GM18907 (cell line): ENCODE measurements around the gene BLOC1S5.
"Not testable (repeated sequence)": the region's sequence is repeated elsewhere in the genome, so short reads cannot be mapped to it uniquely, and the experiment has no call there.

Experiments used
- ATAC-seq: cut with Tn5 transposase; IDR thresholded peaks from one replicate; pipeline ENCODE4 v1.9.1; 2021; ENCODE audit warnings: mild to moderate bottlenecking, moderate library complexity; ENCODE audit not compliant: unreplicated experiment

The BLOC1S5 gene

DNA sequence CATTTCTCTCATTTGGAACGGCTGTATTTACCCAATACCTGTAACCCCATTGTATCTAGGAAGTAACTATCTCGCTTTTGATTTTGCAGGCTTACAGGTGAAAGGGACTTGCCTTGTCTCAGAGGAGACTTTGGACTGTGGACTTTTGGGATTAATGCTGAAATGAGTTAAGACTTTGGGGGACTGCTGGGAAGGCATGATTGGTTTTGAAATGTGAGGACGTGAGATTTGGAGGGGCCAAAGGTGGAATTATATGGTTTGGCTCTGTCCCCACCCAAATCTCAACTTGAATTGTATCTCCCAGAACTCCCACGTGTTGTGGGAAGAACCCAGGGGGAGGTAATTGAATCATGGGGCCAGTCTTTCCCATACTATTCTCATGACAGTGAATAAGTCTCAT is 18.4 kb downstream of the BLOC1S5 start:
- ATAC-seq = not testable (repeated sequence)

- ATAC-seq = no peak
Observed at GRCh38 chr6:8043221-8043620, 21.0 kb downstream of the BLOC1S5 start.

GRCh38 chr6:8041913-8042583 is 22.1 kb downstream of the BLOC1S5 start:
- no peak for ATAC-seq

DNA sequence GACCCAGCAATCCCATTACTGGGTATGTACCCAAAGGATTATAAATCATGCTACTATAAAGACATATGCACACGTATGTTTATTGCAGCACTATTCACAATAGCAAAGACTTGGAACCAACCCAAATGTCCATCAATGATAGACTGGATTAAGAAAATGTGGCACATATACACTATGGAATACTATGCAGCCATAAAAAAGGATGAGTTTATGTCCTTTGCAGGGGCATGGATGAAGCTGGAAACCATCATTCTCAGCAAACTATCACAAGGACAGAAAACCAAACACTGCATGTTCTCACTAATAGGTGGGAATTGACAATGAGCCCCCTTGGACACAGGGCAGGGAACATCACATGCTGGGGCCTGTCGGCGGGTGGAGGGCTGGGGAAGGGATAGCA is 30.1 kb downstream of the BLOC1S5 start:
- not testable (repeated sequence) for ATAC-seq

DNA sequence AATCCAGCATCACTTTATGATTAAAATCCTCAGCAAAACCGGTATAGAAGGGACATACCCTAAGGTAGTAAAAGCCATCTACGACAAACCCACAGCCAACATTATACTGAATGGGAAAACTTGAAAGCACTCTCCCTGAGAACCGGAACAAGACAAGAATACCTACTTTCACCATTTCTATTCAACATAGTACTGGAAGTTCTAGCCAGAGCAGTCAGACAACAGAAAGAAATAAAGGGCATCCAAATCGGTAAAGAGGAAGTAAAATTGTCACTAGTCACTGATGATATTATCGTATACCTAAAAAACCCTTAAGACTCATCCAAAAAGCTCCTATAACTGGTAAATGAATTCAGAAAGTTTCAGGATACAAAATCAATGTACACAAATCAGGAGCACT is 33.3 kb downstream of the BLOC1S5 start:
- no peak for ATAC-seq

GRCh38 chr6:8029243-8029870 is 34.8 kb downstream of the BLOC1S5 start:
- no peak for ATAC-seq

GRCh38 chr6:8027965-8028651 is 36.1 kb downstream of the BLOC1S5 start:
- no peak for ATAC-seq

DNA sequence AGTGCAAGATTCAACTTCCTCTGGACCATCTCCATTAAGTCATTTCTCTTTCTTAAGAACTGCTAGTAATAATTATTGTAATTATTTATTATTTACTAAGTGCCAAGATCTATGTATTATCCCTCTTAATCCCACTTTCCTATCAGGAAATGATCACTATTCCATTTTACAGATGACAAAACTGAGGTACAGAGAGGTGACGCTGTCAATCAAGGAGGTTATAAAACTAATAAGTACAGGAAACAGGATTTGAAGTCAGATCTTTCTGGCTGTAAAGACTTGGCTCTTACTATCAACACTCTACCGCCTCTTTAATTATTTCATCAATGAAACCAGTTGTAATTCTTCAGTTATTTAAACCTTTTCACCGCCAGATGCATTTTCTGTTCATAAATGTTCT is 37.4 kb downstream of the BLOC1S5 start:
- no peak for ATAC-seq

DNA sequence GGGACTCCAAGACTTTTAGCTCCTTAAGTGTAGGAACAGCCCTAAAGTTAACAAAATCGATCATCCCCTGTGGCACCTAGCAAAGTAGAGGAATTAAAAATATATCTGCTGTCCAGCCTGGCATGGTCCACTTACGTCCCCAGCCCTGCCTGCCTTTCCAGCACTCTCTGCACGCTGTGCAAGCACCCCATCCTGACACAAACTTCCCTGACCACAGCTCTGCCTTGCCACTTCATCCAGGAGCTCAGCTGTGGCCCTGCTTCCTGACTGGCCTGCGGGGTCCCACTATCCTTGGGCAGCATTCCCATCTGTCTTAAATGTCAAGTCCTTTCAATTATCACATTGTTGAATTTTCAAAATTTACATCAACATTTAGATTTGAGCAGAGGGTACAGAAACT is 39.0 kb downstream of the BLOC1S5 start:
- no peak for ATAC-seq

- no peak for ATAC-seq
Observed at GRCh38 chr6:8023638-8024037, 40.6 kb downstream of the BLOC1S5 start.

- no peak for ATAC-seq
Observed at GRCh38 chr6:8020083-8020482, 44.1 kb downstream of the BLOC1S5 start.

- no peak for ATAC-seq
Observed at GRCh38 chr6:8017705-8018104, 46.5 kb downstream of the BLOC1S5 start.

DNA sequence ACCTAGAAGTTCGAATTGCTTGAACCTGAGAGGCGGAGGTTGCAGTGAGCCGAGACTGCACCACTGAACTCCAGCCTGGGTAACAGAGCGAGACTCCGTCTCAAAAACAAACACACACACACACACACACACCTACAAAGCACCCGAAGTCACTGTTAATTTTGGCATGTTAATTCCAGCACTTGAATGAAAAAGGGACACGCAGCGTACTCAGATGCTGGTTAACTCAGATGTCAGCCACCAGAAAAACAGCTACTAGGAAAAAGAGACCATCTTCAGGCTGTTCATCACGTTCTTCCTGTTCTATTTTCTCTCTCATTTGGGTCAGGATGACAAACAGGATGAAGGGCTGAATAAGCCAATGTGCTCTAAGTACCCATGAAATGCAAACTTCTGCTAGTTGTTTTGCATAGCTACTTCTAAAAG is 46.9 kb downstream of the BLOC1S5 start:
- peak; percentile 85 for ATAC-seq

DNA sequence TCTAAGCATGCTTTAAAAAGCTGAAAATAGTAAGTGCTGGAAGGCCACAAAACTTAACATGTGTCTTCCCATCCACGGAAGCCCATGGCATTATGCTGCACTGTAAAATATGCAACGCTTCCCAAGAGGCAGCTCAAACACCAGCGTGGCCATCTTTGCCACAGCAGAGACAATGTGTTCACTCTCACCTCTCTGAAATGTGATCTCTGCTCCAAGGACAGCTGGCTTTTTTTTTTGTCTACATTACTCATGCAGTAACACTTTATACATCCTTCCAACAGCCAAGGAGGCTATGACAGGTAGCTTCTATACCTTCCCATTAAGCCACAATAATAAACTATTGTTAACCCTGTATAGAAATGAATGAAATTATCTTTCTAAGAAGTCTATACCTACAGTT is 49.2 kb downstream of the BLOC1S5 start:
- ATAC-seq = no peak

- ATAC-seq = no peak
Observed at GRCh38 chr6:8013763-8014162, 50.4 kb downstream of the BLOC1S5 start.

DNA sequence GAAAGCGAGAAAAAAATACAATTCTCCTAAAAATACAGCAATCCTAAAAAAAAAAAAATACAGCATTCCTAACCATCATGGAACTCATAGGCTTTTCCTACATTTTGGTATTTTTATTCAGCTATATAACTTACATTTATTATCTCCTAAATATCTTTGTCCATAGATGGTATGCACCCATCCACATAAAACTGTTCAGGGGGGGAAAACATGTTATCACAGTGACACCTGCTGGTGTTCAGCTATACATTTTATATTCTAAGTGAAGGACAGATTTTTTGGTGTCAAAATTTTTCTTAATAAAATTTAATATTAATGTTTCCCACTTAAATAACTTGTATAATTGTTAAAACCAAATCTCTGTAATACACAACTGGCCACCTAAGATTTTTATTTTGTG is 58.0 kb downstream of the BLOC1S5 start:
- ATAC-seq = no peak

DNA sequence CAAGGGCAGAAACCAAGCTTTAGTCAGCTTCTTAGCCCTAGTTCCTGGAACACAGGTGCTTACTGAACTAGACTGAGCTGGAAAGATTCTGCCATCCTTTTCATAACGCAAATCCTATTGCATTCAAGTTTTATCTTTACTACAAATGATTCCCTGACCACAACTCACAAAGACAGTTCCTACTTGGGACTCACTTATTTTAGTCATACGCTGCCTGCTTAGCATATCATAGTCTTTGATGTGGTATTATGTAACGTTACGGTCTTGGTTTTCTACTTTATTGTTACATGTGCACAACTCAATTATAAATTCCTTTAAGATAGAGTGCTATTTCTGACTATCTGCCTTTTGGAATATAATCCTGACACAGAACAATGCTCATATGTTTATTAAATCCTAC is 59.1 kb downstream of the BLOC1S5 start:
- ATAC-seq = no peak

GRCh38 chr6:8000636-8001035 is 63.6 kb downstream of the BLOC1S5 start:
- ATAC-seq = no peak

DNA sequence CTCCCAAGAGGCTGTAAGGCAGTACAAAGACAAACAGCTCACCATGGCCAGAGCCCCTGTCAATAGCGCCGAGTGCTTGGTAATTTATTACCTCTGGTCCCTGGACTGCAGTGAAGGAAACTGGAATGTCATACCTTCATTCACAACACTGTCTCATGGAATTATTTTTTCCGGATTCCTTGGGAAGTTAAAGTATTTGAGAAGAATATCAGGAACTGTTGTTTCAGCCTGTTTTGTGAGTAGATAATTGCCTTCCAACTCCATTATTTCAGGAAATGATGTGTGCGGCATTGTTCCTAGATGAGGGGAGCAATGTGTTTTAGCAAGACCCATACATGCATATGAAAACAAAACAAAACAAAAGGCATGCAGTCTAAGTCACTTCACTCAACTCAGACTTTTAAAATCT is 64.0 kb downstream of the BLOC1S5 start:
- ATAC-seq = no peak

- ATAC-seq = no peak
Observed at GRCh38 chr6:7999201-7999600, 65.0 kb downstream of the BLOC1S5 start.

DNA sequence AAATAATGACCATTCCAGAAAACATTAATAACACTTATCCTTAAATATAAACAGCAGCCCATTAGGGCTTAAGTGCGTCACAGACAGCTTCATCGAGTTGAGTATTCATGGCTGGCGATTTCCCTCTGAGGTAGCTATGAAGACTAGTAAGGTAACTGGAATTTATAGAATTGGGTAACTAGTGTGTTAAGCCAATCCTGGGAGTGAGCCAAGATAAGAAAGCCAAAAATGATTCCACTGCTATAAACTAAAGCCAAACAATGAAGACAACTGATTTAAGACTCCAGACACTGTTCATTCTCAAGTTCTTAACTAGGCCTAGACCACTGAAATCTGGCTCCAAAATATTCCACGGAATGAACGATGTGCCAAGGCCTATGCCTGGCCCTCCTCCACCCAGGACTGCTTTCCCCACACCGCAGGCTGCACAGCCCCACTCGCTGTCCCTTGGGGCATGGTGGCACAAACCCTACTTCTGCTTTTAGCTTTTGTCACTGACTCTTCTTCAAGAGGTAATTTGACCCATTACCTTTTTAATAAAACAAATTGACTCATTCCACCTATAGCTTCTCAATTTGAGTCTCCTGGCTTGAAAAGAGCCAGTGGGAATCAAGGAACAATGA is 66.0 kb downstream of the BLOC1S5 start:
- no peak for ATAC-seq

- no peak for ATAC-seq
Observed at GRCh38 chr6:7997286-7997685, 66.9 kb downstream of the BLOC1S5 start.
